Measurements from ENCODE around the gene WNT10A.

Gene WNT10A

GRCh38 chr2:218881744-218882460, 1.2 kb downstream of the WNT10A start:
- H3K4me2 ChIP-seq (ENCODE audit: low read depth, low read length, poor library complexity, severe bottlenecking), result no peak overlapping the region
- no peaks in the 10 kb centered on the region for H3F3A ChIP-seq (ENCODE audit: low read depth)
- H3K9ac ChIP-seq (ENCODE audit: low read depth, low read length, poor library complexity, severe bottlenecking), result no peak overlapping the region
- TF ChIP-seq EZH2phosphoT487 (IDR thresholded peaks at IDR 0.05; ENCODE audit: borderline replicate concordance), result no peak
- TF ChIP-seq, protein P1, sequence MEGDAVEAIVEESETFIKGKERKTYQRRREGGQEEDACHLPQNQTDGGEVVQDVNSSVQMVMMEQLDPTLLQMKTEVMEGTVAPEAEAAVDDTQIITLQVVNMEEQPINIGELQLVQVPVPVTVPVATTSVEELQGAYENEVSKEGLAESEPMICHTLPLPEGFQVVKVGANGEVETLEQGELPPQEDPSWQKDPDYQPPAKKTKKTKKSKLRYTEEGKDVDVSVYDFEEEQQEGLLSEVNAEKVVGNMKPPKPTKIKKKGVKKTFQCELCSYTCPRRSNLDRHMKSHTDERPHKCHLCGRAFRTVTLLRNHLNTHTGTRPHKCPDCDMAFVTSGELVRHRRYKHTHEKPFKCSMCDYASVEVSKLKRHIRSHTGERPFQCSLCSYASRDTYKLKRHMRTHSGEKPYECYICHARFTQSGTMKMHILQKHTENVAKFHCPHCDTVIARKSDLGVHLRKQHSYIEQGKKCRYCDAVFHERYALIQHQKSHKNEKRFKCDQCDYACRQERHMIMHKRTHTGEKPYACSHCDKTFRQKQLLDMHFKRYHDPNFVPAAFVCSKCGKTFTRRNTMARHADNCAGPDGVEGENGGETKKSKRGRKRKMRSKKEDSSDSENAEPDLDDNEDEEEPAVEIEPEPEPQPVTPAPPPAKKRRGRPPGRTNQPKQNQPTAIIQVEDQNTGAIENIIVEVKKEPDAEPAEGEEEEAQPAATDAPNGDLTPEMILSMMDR (conservative IDR thresholded peaks at IDR 0.05; ENCODE audit: low read length), result no peak
- H3K4me1 ChIP-seq (ENCODE audit: insufficient read depth, low read length, poor library complexity, severe bottlenecking), result peaks cover 14% of the 10 kb centered on the region
- H3K4me3 ChIP-seq (ENCODE audit: low read length, poor library complexity, severe bottlenecking), result no peak overlapping the region
- H2AFZ ChIP-seq (ENCODE audit: low read length), result no peak overlapping the region
- H3K36me3 ChIP-seq (ENCODE audit: insufficient read depth, low read length), result no peaks in the 10 kb centered on the region
- no peaks in the 10 kb centered on the region for H3K27me3 ChIP-seq (ENCODE audit: insufficient read depth, low read length, poor library complexity, severe bottlenecking)
- H4K20me1 ChIP-seq (ENCODE audit: insufficient read depth, low read length, poor library complexity, severe bottlenecking), result no peaks in the 10 kb centered on the region
- no peaks in the 10 kb centered on the region for H3K9me2 ChIP-seq (replicated peaks; ENCODE audit: low read depth, low read length)
- no peaks in the 10 kb centered on the region for H3K9me3 ChIP-seq (ENCODE audit: insufficient read depth, low read depth, low read length)
- no peaks in the 10 kb centered on the region for H3K79me2 ChIP-seq (ENCODE audit: insufficient read depth, low read length)

DNA sequence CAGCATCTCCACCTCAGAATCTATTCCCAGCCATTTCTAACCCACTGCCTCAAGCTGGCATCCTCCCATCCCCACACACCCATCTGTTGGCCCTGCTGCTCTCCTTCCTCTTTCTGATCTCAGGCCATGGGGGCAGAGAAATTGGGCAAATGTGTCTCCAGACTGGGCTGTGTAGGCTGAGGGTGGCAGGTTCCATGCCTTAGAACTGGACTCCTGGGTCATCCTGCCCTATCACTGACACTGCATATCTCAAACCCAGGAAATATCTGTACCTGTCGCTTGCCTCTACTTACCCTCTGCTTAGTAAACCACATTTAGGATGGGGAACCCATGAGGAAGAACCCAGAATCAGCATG, 1.8 kb downstream of the WNT10A start:
- no peaks in the 10 kb centered on the region for H3K27me3 ChIP-seq (ENCODE audit: insufficient read depth, low read length, poor library complexity, severe bottlenecking)
- H3K36me3 ChIP-seq (ENCODE audit: insufficient read depth, low read length), result no peaks in the 10 kb centered on the region
- H4K20me1 ChIP-seq (ENCODE audit: insufficient read depth, low read length, poor library complexity, severe bottlenecking), result no peaks in the 10 kb centered on the region
- H2AFZ ChIP-seq (ENCODE audit: low read length), result no peak overlapping the region
- no peaks in the 10 kb centered on the region for H3K9me3 ChIP-seq (ENCODE audit: insufficient read depth, low read depth, low read length)
- no peaks in the 10 kb centered on the region for H3F3A ChIP-seq (ENCODE audit: low read depth)
- H3K4me3 ChIP-seq (ENCODE audit: low read length, poor library complexity, severe bottlenecking), result no peak overlapping the region
- H3K4me1 ChIP-seq (ENCODE audit: insufficient read depth, low read length, poor library complexity, severe bottlenecking), result peaks cover 9% of the 10 kb centered on the region
- H3K79me2 ChIP-seq (ENCODE audit: insufficient read depth, low read length), result no peaks in the 10 kb centered on the region
- H3K4me2 ChIP-seq (ENCODE audit: low read depth, low read length, poor library complexity, severe bottlenecking), result no peak overlapping the region
- TF ChIP-seq, protein P1 (conservative IDR thresholded peaks at IDR 0.05; ENCODE audit: low read length), result no peak
- no peak for TF ChIP-seq EZH2phosphoT487 (IDR thresholded peaks at IDR 0.05; ENCODE audit: borderline replicate concordance)
- no peak overlapping the region for H3K9ac ChIP-seq (ENCODE audit: low read depth, low read length, poor library complexity, severe bottlenecking)
- no peaks in the 10 kb centered on the region for H3K9me2 ChIP-seq (replicated peaks; ENCODE audit: low read depth, low read length)

DNA sequence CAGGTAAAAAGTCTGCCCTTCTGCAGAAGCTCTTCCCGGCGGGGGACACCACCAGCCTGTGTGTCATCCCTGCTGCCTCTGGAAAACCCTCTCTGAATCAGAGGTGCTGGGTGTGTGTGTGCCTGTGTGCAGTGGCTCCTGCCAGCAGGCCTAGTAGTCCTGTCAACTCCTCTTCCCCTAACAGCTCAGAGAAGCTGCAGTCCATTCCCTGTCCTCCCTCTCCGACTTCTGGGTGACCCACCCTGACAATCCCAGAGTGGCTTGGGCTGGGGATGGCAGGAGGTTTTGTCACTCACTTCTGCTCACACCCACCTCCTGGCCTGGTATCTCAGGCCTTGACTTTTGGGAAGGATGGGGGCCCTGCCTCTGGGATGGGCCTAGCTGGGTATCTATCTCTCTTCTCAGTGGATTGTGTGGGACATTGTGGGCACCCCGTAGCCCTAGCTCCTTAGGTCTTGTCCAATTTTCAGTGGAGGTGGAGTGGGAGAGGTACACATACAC, 2.3 kb downstream of the WNT10A start:
- no peak overlapping the region for H3K4me3 ChIP-seq (ENCODE audit: low read length, poor library complexity, severe bottlenecking)
- H3K4me2 ChIP-seq (ENCODE audit: low read depth, low read length, poor library complexity, severe bottlenecking), result no peak overlapping the region
- no peaks in the 10 kb centered on the region for H3K27me3 ChIP-seq (ENCODE audit: insufficient read depth, low read length, poor library complexity, severe bottlenecking)

More for the DNA sequence above, 2.3 kb downstream of the WNT10A start:
- no peak overlapping the region for H3K9ac ChIP-seq (ENCODE audit: low read depth, low read length, poor library complexity, severe bottlenecking)
- no peak overlapping the region for H2AFZ ChIP-seq (ENCODE audit: low read length)
- H3F3A ChIP-seq (ENCODE audit: low read depth), result no peaks in the 10 kb centered on the region
- no peaks in the 10 kb centered on the region for H3K79me2 ChIP-seq (ENCODE audit: insufficient read depth, low read length)
- no peaks in the 10 kb centered on the region for H3K9me3 ChIP-seq (ENCODE audit: insufficient read depth, low read depth, low read length)
- no peaks in the 10 kb centered on the region for H4K20me1 ChIP-seq (ENCODE audit: insufficient read depth, low read length, poor library complexity, severe bottlenecking)
- peaks cover 4% of the 10 kb centered on the region for H3K4me1 ChIP-seq (ENCODE audit: insufficient read depth, low read length, poor library complexity, severe bottlenecking)
- no peaks in the 10 kb centered on the region for H3K9me2 ChIP-seq (replicated peaks; ENCODE audit: low read depth, low read length)
- TF ChIP-seq, protein P1 (conservative IDR thresholded peaks at IDR 0.05; ENCODE audit: low read length), result no peak
- no peak for TF ChIP-seq EZH2phosphoT487 (IDR thresholded peaks at IDR 0.05; ENCODE audit: borderline replicate concordance)
- H3K36me3 ChIP-seq (ENCODE audit: insufficient read depth, low read length), result no peaks in the 10 kb centered on the region
